OCI-LY3 (cell line): Measurements from ENCODE around the gene POLR2J2.
"Not testable (repeated sequence)": the region's sequence is repeated elsewhere in the genome, so short reads cannot be mapped to it uniquely, and the experiment has no call there.

Experiments used
- EZH2phosphoT487 ChIP-seq: fragments of 200-600 bp; shearing (Covaris generic); IDR thresholded peaks from 2 replicates; pipeline ENCODE4 v1.6.1; 2018; ENCODE audit warnings: antibody characterized with exemption, mixed run types, low read depth
- TF ChIP-seq, protein P1 (sequence below): fragments of 200-600, 300-600 bp; sonication (generic); IDR thresholded peaks from 2 replicates; pipeline ENCODE4 v1.5.1; 2014; ENCODE audit warnings: antibody characterized with exemption, low read length, low read depth

DNA sequence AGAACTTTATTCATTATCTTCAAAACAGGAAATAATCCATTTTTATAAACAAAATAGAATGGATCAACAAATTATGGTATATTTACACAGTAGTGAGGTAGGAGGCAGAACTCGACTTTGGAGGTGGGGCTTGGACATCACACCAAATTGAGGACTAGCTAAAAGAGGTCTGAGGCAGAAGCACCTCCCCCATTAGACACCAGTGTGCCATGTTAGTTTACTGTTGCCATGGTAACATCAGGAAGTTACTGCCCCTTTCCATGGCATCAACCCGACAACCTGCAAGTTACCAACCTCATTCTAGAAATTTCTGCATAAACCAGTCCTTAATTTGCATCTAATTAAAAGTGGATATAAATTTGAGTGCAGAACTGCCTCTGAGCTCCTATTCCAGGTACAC lies 24.5 kb upstream of the POLR2J2 start:
- TF ChIP-seq, protein P1, sequence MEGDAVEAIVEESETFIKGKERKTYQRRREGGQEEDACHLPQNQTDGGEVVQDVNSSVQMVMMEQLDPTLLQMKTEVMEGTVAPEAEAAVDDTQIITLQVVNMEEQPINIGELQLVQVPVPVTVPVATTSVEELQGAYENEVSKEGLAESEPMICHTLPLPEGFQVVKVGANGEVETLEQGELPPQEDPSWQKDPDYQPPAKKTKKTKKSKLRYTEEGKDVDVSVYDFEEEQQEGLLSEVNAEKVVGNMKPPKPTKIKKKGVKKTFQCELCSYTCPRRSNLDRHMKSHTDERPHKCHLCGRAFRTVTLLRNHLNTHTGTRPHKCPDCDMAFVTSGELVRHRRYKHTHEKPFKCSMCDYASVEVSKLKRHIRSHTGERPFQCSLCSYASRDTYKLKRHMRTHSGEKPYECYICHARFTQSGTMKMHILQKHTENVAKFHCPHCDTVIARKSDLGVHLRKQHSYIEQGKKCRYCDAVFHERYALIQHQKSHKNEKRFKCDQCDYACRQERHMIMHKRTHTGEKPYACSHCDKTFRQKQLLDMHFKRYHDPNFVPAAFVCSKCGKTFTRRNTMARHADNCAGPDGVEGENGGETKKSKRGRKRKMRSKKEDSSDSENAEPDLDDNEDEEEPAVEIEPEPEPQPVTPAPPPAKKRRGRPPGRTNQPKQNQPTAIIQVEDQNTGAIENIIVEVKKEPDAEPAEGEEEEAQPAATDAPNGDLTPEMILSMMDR = not testable (repeated sequence)
- TF ChIP-seq EZH2phosphoT487 = not testable (repeated sequence)
